GM19023 (cell line): ENCODE results near the gene MGMT.

ENCODE experiments used
- ATAC-seq: cut with Tn5 transposase; IDR thresholded peaks from one replicate; pipeline ENCODE4 v1.9.1; 2021; ENCODE audit warnings: mild to moderate bottlenecking, moderate library complexity; ENCODE audit not compliant: unreplicated experiment

Gene MGMT

DNA sequence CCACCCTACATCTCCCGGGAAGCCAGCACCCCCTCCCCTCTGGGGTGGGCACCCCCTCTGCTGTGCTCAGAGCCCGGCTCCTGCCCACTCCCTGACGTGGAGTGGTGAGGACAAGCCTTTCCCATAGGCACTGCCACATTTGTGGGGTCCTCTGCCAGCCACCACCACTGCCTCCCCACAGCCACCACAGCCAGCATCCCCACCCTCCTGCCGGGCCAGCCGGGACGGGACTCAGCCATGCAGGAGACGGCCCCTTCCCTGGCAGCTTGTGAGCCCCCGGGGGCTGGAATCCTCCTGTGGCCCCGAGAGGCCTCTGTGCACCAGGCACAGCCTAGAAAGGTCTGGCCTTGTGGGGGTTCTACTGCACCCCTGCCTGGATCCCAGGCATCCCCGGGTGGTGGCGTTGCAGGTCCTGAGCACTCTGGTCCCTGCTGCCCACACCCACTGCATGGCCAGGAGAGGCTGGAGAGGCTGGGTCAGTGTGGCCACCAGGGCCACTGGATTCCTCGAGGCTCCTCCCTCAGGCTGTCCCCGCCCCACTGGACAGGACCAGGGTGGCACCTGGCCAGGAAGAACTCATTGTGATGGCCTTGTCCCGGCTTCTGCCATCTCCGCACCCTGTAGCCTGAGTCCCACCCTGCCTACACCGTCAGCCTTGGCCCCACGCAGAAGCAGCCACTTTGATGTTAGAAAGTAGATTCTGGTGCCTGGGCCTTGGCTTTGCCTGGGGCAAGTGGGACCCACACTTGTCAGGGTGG is 349.0 kb downstream of the MGMT start:
- no peak for ATAC-seq

DNA sequence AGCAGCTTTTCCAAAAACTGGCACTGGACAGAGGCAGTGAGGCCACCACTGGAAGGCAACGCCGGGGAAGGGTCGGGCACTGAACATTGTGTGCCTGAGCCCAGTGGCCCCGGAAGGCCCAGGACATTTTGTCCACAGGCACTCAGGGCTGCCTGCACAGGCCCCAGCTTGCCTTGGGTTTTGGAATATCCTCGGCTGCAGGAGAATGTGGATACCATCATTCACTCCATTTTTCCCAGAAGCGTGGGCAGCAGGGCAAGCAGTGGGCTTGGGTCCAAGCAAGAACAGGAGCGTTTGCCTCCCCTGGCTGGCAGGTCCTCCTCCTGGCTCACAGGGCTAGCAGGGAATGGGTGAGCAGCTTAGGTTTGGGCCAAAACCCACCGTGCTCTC is 349.6 kb downstream of the MGMT start:
- no peak for ATAC-seq
